ENCODE results near the gene CCNY. TPM values are rescaled to one million over a fixed set of nuclear protein-coding genes. Genes with fewer than 3 reads are reported as not detected.

CCNY gene
- total RNA-seq, 1 experiment from 2014 or later: 22.6 TPM

DNA sequence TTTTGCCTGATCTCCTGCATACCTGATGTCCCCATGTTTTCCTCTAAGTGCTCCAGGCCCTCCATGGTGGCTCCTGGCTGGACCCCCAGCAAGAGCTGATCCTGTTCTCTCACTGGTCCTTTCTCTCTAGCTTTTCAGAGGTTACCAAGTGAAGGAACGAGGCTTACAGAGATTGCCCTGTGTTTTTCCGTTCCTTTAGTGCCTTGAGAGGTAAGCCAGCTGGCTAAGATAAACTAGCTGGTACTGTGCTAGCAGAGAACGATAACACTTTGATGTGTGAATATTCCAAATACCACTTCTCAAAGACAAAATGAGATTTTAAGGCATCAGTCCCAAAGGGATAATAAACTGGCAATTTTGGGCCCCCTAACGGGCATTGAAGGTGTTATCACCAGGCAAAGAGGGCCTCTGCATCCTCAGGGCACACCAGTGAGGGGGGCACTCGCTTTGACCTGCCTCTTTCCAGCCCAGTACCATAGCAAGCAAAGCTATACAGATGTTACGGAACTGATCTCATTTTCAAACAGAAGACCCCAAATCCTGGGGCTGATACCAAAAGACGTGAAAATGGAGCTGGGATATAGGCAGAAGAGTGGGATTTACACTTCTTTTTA, 8.4 kb upstream of the CCNY start:
- in situ Hi-C loops (cut with HindIII; ENCODE audit: low pct_unique_long_range_greater_than_20kb, low sequenced_read_pairs): no loop called here

DNA sequence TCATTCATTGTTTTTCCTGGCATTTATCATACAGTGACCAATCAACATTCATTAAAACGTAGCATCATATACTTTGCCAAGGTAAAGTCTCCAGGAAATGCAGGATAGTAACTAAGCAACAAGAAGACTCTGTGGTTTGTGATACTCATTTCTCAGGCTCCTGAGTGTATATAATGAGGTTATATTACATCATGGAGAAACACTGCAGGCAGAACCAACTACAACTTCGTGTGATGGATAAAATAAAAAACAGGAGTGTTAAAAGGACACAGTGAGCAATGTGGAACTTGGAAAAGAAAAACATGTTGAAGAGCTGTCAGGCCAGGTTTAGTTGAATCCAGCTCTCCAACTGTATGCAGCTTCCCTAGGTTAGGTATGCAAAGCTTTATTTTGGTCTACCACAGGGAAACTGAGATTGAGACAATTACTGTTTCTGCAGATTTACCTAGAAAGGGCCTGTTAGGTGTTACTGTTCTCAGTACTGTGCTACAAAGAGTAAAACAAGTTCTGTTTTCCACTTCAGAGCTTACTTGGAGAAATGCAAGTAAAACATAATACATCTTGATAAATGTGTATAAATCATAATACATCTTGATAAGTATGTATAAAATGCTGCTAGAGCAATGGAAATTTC, 7.8 kb upstream of the CCNY start:
- in situ Hi-C loops (cut with HindIII; ENCODE audit: low pct_unique_long_range_greater_than_20kb, low sequenced_read_pairs): no loop called here
- no peak for DNase-seq (ENCODE audit: low read depth, low spot score)

More for the DNA sequence above, 8.4 kb upstream of the CCNY start:
- DNase-seq (ENCODE audit: low read depth, low spot score): no peak

DNA sequence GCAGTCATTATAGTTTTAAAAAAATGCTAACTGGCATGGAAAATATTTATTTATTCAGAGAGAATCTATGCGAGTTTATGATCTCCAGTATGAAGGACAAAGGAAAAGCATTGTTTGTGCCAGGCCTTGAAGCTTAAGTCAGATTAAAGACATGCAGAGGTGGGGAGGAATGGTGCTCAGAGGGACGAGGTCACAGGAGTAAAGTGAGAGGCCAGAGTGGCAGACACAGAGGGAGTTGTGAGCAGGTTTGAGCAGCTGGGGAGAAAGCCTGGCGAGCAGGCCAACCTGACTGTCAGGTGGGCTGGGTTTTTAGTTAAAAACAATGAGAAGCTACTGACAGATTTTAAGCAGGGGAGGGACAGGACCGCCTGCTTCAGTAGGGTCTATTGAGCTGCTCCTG, 6.8 kb upstream of the CCNY start:
- in situ Hi-C loops (cut with HindIII; ENCODE audit: low pct_unique_long_range_greater_than_20kb, low sequenced_read_pairs): no loop called here
- DNase-seq (ENCODE audit: low read depth, low spot score): no peak

DNA sequence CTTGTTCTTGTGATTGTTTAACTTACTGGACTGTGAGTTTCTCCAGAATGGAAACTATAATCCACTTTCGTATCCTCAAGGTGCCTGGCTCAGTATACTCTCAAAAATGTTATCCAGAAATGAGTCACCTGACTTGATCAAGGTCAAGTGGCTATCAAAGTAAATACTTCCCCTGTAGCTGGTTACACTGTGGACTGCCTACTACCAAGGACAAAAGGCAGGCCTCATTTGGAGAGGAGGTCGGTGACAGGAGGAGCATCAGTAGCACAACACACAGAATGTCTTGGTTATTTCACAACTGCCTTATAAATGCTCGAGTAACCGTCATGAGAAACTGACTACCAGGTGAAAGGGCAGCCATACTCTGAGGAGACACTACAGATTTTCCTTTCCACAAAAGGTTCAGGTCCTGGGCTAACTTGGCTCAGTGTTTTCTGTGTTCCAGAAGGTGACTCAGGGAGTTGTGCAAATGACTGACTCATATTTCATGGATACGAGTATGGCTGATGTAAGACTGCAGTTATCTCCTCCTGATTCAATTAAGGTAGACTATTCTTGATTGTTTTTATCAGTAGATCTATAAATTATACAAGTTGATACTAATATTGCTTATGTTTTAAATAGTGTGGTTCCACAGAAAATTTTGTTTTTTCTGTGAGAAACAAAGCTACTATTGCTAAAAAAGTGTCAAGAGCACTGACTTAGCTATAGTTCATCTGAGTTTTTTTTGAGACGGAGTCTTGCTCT, 4.2 kb upstream of the CCNY start:
- peak; percentile 11 for DNase-seq (ENCODE audit: low read depth, low spot score)
- in situ Hi-C loops (cut with HindIII; ENCODE audit: low pct_unique_long_range_greater_than_20kb, low sequenced_read_pairs): no loop called here

DNA sequence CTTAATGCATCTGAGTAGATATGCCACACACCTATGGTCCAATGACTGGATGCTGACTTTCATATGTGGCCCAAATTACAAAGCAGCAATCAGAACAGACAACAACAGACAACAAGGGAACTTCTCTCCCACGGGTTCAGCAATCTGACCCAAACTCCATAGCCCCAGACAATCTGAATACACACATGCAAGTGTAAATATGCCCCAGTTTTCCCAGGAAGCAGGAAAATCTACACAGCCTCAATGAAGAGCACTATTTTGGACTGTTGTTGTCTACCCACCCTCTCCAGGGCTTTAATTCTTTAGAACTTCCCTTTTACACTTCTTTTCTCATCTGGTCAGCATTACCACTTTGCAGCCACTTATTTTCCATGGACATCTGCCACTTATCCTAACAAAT, 2.0 kb upstream of the CCNY start:
- in situ Hi-C loops (cut with HindIII; ENCODE audit: low pct_unique_long_range_greater_than_20kb, low sequenced_read_pairs): no loop called here
- DNase-seq (ENCODE audit: low read depth, low spot score): no peak

DNA sequence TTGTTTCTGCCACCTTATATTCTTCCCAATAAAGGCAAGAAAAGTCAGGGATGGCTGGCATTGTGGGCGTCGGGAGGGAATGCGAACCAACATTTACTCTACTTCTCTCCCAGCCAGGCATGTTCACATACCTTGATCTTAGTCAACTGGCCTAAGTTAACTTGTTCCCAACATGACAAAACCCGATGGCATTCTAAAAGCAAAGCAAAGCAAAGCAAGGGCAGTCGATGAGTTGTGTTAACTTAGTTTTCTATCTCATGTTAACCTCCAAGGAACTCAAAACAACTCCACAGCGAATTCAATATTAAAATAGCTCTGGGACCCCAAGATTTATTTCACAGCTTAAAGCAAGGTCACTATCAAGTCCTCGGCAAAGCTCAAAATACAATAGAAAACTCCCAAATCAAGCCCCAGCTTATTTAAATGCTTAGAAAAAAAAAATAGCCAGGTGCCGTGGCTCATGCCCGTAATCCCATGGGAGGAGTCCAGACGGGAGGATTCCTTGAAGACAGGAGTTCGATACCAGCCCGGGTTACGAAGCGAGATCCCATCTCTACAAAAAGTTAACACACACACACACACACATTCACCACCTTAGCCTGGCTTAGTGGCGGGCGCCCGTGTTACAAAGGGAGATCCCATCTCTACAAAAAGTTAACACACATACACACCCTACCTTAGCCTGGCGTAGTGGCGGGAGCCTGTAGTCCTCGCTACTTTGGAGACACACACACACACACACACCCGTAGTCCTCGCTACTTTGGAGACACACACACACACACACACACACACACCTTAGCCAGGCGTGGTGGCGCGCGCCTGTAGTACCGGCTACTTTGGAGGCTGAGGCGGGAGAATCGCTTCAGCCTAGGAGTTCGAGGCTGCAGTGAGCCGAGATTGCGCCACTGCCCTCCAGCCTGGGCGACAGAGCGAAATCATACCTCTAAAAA, 901 bp upstream of the CCNY start:
- in situ Hi-C loops (cut with HindIII; ENCODE audit: low pct_unique_long_range_greater_than_20kb, low sequenced_read_pairs): no loop called here
- no peak for DNase-seq (ENCODE audit: low read depth, low spot score)

DNA sequence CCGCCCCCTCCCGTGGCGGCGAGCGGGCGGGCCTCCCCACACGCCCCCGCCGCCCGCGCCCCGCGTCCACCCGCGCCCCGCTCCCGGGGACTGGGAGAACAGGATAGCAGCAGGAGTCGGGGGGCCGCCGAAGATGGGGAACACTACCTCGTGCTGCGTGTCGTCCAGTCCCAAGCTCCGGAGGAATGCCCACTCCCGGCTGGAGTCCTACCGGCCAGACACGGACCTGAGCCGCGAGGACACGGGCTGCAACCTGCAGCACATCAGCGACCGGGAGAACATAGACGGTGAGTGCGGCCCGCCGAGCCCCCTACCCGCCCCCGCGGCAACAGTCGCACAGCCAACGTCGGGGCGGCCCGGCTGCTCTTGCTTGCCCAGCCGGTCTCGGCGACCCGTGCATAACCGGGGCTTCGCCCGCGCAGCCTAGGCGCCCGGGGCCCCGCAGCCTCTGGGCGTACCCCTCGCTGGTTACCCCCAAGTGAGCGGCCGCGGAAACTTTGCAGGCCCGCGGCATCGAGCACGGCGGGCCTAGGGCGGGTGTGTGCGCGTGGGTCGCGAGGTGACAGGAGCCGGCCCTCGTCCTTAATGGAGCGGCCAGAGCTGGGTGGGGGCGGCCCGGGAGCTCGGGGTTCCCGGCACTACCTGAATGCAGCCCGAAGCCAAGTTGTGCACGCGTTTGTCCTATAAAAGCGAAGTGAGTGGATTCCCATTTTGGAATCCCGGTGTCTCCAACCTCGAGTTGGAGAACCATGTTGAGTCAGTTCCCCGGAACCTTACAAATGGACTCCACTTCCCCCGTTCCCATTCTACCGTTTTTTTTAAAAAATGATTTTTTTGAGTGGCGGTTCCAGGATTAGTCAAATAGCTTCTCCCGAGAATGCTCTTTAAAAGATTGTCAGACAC, 863 bp downstream of the CCNY start:
- DNase-seq (ENCODE audit: low read depth, low spot score): no peak
- in situ Hi-C loops (cut with HindIII; ENCODE audit: low pct_unique_long_range_greater_than_20kb, low sequenced_read_pairs): no loop called here

DNA sequence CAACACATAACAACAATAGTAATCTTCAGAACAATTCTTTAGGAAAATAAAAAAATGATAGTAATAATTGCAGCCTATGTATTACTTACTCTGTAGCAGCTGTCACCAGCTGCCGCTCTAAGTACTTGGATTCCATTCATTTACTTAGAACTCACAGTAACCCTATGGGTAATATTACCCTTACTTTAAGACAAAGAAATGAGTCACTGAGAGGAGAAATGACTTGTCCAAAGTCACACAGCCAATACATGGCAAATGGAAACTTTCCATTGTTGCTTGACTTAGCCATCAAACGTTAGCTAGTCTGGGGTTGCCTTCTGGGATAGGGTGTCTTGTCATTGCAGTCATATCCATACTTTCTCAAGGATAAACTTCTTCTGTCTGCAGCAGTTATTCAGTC, 3.6 kb downstream of the CCNY start:
- DNase-seq (ENCODE audit: low read depth, low spot score): no peak
- in situ Hi-C loops (cut with HindIII; ENCODE audit: low pct_unique_long_range_greater_than_20kb, low sequenced_read_pairs): no loop called here

DNA sequence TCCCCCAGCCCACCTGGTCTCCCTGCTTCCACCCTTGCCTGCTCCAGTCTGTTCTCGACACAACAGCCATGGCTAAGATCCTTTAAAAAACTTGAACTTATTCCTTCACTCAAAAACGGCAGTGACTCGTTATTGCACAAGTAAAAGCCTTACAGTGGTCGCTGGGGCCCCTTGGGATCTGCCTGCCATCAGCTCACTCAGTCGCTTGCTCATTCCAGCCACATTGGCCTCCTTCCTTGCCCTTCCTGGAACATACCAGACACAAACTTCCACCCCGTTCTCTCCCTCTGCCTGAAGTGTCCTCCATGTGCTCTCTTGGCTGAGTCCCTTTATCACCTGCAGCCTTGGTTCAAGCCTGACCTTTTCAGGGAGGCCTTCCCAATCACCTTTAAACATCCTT, 4.7 kb downstream of the CCNY start:
- no peak for DNase-seq (ENCODE audit: low read depth, low spot score)
- in situ Hi-C loops (cut with HindIII; ENCODE audit: low pct_unique_long_range_greater_than_20kb, low sequenced_read_pairs): no loop called here

DNA sequence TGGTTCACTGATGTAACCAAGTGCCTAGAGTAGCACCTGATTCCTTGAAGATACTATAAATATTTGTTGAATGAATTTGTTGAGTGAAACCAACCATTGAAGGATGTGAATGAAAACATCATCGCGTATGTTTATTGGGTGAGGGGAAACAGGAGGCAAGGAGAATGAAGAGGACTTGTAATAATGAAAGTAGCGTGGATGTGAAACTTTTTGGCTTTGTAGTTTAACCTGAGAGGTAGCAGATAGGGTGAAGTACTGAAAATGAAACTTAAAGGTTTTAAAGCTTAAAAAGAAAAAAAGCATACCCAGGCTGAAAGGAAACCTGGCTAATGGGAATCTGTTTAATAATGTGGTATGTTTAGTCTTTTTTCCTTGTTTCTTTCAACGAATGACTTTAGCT, 5.2 kb downstream of the CCNY start:
- in situ Hi-C loops (cut with HindIII; ENCODE audit: low pct_unique_long_range_greater_than_20kb, low sequenced_read_pairs): no loop called here
- no peak for DNase-seq (ENCODE audit: low read depth, low spot score)

DNA sequence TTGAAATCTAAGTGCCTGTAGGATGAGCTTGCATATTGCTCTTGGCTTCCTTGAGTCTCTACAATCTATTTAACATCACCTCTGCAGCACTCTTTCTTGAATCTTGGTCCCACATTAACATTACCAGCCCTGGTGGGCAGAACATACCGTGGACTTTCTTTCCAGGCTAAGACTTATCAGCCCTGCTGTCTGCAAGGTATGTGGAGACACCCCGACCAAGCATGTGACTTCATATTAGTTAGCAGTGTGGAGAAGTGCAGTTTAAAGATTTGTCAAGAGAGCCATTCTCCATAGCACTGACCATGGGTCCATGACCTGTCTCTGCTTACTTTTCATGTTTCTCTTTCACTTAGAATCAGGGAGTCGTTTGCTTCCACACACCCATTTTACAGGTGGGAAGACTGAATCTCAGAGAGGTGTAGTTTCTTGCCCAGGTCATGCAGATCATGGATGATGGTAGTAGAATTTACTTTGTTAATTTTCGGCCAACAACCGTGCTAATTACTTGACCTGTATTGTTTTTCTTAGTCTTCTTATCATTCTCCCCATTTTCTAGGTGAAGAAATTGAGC, 6.0 kb downstream of the CCNY start:
- in situ Hi-C loops (cut with HindIII; ENCODE audit: low pct_unique_long_range_greater_than_20kb, low sequenced_read_pairs): no loop called here
- no peak for DNase-seq (ENCODE audit: low read depth, low spot score)

DNA sequence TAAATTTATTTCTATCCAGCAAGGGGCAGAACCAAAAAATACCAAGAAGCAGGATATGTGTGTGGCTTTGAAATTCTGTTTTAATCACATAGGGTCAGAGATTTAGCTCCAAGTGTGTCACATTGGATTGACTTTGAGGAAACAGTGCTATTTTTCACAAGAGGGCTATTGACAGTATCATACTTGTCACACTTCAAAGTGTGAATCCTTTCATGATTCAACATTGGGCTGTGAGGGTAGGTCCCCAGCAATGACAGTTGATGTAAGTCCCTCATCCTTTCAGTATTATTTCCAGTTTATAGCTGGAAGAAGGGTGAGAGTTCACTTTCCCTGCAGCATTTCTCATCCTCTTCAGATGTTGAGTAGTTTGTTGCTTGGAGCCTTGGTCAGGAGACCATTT, 7.4 kb downstream of the CCNY start:
- no peak for DNase-seq (ENCODE audit: low read depth, low spot score)
- in situ Hi-C loops (cut with HindIII; ENCODE audit: low pct_unique_long_range_greater_than_20kb, low sequenced_read_pairs): no loop called here

DNA sequence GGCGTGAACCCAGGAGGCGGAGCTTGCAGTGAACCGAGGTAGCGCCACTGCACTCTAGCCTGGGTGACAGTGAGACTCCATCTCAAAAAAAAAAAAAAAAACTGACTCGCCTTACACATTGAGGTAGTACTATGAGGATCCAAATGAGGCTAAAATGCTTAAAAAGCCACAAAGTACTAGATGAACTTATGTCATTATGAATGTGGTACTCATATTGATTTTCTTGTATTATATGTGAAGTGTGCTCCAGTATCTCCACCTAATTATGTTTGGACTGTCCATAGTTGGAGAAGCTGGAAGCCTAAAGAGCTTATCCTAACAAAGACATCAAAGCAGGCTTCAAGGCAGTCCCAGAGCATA, 9.1 kb downstream of the CCNY start:
- in situ Hi-C loops (cut with HindIII; ENCODE audit: low pct_unique_long_range_greater_than_20kb, low sequenced_read_pairs): no loop called here

DNA sequence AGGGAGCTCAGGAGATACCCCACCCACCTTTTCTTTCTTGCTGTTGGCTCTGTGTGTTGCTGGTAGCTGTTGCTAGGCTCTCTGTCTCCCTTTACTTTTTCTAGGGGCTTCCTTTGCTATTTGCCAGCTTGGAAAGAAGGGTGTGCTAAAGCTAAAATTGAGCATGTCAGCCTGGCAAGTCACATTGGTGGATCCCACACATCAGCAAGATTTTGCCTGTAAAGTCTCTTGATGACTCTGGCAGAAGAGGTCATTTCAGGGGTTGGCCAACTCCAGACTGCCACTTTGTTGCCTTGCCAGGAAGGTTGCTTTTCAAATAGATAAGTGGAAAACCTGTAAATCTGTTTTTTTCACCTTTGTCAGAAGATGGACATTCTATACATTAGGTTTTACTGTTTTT, 9.9 kb downstream of the CCNY start:
- in situ Hi-C loops (cut with HindIII; ENCODE audit: low pct_unique_long_range_greater_than_20kb, low sequenced_read_pairs): no loop called here
- no peak for DNase-seq (ENCODE audit: low read depth, low spot score)

More for the DNA sequence above, 9.1 kb downstream of the CCNY start:
- DNase-seq (ENCODE audit: low read depth, low spot score): no peak

DNA sequence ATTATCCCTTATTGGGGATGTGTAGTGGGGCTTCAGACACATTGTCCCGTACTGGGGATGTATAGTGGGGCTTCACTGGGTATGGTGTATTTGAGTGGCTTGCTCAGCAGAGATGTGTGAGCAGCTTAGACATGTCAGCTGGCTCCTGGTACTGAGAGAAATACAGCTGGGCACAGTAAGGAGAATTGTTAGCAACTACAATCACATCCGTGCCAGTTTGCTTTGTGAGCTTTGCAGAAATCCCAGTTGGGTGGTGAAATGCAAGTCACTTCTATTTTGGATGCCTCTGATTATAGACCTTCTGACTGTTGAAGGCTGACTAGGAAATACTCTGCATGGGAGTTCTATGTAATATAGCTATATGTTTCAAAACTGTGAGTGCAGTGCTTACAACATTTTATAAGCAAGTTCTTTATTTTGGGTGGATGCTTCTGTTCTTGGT, 10.8 kb downstream of the CCNY start:
- in situ Hi-C loops (cut with HindIII; ENCODE audit: low pct_unique_long_range_greater_than_20kb, low sequenced_read_pairs): no loop called here
- DNase-seq (ENCODE audit: low read depth, low spot score): no peak

DNA sequence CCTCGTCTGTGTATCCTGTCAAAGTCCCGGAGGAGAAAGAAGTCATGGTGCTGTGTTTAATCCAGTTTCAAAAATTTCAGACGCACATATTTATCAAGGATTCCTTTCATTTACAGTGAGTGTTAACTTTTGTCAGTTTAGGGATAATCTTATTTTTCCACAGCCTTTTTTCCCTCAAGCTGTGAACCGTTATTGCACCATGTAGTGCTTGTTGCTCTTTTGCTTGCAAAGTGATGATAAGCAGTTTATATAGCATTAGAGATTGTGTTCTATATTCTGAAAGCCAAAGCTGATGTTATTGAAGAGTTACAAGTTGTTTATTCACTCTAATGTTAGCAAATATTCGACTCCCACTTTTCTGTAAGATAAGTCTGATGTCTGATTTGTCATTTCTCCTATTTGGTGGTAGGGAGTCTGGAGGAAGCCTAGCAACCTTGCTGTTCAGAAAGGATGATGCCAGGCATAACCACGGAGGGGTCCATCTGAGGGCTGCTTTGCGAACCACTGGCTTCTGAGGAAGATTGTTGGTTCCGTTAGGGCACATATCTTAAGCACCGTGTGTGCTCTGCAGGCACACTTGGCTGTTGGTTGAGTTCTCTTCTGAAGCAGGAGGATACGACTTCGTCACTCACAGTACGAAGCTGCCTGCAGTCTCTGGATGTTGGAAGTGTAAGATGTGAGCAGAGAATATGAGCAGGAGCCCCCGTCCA, 11.7 kb downstream of the CCNY start:
- DNase-seq (ENCODE audit: low read depth, low spot score): no peak
- in situ Hi-C loops (cut with HindIII; ENCODE audit: low pct_unique_long_range_greater_than_20kb, low sequenced_read_pairs): no loop called here
